Upper lobe of left lung (tissue), 4 donors: Measurements from ENCODE around the gene ACTR3.

Source experiments
- POLR2A ChIP-seq, 4 donors: fragments of 450-650 bp; IDR thresholded peaks; one replicate each; pipeline ENCODE4 v1.5.1; 2016 to 2017; ENCODE audit warnings: antibody characterized with exemption in 4 of 4, mild to moderate bottlenecking in 2 of 4
- TF ChIP-seq, protein P1 (sequence below), 6 experiments: fragments of 450-650 bp in 4 of 6; fragments of 200-600 bp in 2 of 6; sonication (generic) in 2 of 6; IDR thresholded peaks; one replicate each; pipeline ENCODE4 v1.5.1; 2016 to 2019; ENCODE audit warnings: antibody characterized with exemption in 6 of 6

- TF ChIP-seq, protein P1, sequence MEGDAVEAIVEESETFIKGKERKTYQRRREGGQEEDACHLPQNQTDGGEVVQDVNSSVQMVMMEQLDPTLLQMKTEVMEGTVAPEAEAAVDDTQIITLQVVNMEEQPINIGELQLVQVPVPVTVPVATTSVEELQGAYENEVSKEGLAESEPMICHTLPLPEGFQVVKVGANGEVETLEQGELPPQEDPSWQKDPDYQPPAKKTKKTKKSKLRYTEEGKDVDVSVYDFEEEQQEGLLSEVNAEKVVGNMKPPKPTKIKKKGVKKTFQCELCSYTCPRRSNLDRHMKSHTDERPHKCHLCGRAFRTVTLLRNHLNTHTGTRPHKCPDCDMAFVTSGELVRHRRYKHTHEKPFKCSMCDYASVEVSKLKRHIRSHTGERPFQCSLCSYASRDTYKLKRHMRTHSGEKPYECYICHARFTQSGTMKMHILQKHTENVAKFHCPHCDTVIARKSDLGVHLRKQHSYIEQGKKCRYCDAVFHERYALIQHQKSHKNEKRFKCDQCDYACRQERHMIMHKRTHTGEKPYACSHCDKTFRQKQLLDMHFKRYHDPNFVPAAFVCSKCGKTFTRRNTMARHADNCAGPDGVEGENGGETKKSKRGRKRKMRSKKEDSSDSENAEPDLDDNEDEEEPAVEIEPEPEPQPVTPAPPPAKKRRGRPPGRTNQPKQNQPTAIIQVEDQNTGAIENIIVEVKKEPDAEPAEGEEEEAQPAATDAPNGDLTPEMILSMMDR (IDR thresholded peaks at IDR 0.05) = no peak
- TF ChIP-seq POLR2A (IDR thresholded peaks at IDR 0.05) = no peak
Measured at GRCh38 chr2:113861740-113862139, 28.1 kb upstream of the ACTR3 start.
